GM18870 (cell line): Measurements from ENCODE around the gene ADAMTS17.
"Not testable (repeated sequence)": the region's sequence is repeated elsewhere in the genome, so short reads cannot be mapped to it uniquely, and the experiment has no call there.

Experiments
- ATAC-seq: cut with Tn5 transposase; IDR thresholded peaks from one replicate; pipeline ENCODE4 v1.9.1; 2021; ENCODE audit warnings: moderate library complexity; ENCODE audit not compliant: unreplicated experiment

The ADAMTS17 gene

GRCh38 chr15:100096700-100097099, 245.1 kb downstream of the ADAMTS17 start:
- no peak for ATAC-seq

GRCh38 chr15:100096248-100096600, 245.6 kb downstream of the ADAMTS17 start:
- no peak for ATAC-seq

GRCh38 chr15:100095541-100096247, 246.1 kb downstream of the ADAMTS17 start:
- no peak for ATAC-seq

GRCh38 chr15:100094127-100094510, 247.7 kb downstream of the ADAMTS17 start:
- ATAC-seq: no peak

GRCh38 chr15:100093211-100094126, 248.3 kb downstream of the ADAMTS17 start:
- no peak for ATAC-seq

DNA sequence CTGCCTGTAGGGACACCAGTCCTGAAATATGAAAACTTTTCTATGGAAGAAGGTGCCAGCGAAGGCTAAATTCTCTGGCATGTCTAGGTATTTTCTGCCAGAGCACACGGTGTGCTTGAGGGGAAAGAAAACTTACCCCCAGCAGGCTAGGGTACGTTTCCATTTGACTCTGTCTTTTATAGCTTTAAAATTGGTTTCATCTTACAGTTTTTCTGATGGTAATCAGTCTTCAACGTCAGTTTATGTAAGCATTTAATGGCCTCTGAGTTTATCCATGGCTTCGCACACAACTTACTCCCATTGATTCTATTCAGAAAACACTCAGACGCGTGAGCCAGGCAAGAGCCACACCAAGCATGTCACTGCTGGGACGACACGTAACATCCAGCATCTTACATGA, 249.7 kb downstream of the ADAMTS17 start:
- no peak for ATAC-seq

- ATAC-seq: no peak
These were observed 251.4 kb downstream of the ADAMTS17 start for GRCh38 chr15:100090411-100090810.

GRCh38 chr15:100084042-100084821, 257.5 kb downstream of the ADAMTS17 start:
- ATAC-seq: not testable (repeated sequence)

DNA sequence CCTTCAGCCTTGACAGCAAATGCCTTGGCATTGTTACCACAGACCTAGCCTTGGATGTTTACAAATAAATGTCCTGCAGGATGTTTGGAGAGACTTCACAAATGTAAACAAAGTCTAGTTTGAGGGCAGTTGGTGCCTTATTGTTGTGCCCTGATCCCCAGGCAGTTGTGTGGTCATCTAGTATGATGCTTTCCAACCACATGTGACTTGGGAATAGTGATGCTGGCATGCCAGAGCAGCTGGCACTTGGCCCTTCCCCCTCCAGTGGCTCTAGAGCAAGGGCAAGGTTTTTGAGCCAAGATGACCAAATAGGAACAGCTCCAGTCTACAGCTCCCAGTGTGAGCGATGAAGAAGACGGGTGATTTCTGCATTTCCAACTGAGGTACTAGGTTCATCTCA, 258.2 kb downstream of the ADAMTS17 start:
- ATAC-seq: no peak

- ATAC-seq: no peak
These were observed 258.9 kb downstream of the ADAMTS17 start for GRCh38 chr15:100082761-100083402.

- no peak for ATAC-seq
These were observed 260.3 kb downstream of the ADAMTS17 start for GRCh38 chr15:100081454-100081853.

- no peak for ATAC-seq
These were observed 263.1 kb downstream of the ADAMTS17 start for GRCh38 chr15:100078511-100079220.

- no peak for ATAC-seq
These were observed 266.5 kb downstream of the ADAMTS17 start for GRCh38 chr15:100075229-100075628.

DNA sequence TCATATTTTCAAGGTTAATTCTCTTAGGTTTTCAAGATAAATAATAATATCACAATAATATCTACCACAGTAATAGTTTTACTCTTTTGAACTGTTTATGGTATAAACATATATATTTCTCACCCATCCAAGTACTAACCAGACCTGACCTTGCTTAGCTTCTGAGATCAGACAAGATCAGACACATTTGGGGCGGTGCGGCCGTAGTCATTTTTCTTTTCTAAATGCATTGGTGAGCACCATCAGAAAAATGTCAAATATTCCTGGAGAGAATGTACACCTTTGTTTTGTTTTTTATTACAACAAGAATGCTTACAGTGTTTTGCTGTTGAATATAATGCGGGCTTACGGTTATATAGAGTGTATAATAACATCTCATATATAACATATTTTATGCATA, 267.8 kb downstream of the ADAMTS17 start:
- no peak for ATAC-seq

DNA sequence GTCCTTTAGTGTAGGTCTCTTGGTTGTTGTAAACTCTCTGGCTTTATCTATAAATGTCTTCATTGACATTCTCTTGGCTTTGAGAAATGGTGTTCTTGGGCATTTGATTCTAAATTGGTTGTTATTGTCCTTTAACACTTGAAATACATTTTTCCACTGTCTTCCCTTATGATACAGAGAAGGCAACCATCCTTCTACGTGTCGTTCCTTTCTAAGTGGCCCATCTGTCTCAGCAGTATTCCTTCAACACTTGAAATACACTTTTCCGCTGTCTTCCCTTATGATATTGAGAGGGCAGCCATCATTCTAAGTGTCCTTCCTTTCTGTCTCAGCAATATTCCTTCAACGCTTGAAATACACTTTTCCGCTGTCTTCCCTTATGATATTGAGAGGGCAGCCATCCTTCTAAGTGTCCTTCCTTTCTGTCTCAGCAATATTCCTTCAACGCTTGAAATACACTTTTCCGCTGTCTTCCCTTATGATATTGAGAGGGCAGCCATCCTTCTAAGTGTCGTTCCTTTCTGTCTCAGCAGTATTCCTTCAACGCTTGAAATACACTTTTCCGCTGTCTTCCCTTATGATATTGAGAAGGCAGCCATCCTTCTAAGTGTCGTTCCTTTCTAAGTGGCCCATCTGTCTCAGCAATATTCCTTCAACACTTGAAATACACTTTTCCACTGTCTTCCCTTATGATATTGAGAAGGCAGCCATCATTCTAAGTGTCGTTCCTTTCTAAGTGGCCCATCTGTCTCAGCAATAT, 275.1 kb downstream of the ADAMTS17 start:
- not testable (repeated sequence) for ATAC-seq

DNA sequence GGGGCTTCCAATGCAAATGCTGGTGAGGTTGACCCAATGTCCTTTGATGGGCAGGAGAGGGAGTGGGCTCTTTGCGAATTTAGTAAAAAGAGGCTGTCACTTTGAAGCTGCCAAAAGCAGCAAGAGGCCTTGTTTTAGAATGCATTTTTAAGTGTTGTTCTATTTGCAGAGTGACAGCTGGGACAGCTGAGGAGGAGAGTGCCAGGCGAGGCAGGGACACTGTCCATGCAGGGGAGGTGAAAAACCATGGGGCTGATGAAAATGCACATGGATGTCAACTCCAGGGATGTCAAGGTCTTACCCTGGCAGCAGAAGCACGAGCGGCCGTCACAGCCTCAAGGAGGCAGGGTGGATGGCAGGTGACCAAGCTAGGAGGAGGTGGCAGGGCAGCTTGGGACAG, 279.8 kb downstream of the ADAMTS17 start:
- no peak for ATAC-seq

GRCh38 chr15:100060276-100060926, 281.4 kb downstream of the ADAMTS17 start:
- ATAC-seq: no peak

- ATAC-seq: no peak
These were observed 282.3 kb downstream of the ADAMTS17 start for GRCh38 chr15:100059521-100059920.

- ATAC-seq: no peak
These were observed 282.7 kb downstream of the ADAMTS17 start for GRCh38 chr15:100059094-100059493.
